Stimulated activated CD8-positive, alpha-beta memory T cell treated with anti-CD3 and anti-CD28 coated beads, Interleukin-7, amount 100 ng/mL, for 24 hours (primary cell): ENCODE measurements around the gene CPLX1.
"Not testable (repeated sequence)": the region's sequence is repeated elsewhere in the genome, so short reads cannot be mapped to it uniquely, and the experiment has no call there.

Experiments
- DNase-seq: peaks from one replicate; pipeline ENCODE4 v3.0.0-alpha.2; 2020; ENCODE audit warnings: low read depth

The CPLX1 gene

DNA sequence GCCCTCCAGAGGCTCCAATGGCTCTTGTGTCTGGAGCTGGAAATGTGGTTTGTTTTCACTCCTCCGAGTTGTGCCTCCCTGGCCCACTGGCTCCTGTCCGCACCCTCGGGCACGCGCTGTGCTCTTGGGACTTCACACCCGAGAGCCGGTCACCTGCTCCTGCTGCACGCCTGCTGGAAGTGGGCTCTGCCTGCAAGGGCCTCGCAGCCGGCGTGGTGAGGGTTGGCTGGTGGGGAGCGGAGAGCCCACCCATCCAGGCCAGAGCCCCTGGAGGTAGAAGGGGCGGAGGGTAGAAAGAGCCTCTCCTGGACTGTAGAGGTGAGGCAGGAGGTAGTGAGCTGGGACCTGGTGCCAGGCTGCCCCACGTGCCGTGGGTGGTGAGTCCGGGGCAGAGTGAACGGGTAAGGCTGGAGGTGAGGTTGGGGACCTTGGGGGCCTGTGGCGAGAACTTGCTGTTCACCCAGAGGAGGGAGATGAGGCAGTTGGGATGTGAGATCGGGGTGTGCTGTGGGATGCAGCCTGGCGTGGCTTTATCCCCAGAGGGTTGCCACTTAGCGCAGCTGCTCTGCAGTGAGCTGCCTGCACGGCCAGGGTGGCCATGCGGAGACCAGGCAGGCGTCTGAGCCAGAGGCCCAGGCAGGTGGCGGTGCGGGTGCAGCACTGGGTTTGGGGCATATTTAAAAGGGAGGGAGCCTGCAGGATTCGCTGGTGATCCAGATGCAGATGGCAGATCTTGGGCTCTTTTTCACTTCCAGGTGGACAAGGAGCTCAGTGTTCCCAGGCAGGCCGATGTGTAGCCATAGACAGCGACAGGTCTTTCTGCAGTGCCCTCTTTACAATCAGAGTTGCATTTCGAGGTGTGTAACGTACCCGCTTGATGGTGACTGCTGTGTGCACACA is 71.5 kb downstream of the CPLX1 start:
- no peak for DNase-seq

DNA sequence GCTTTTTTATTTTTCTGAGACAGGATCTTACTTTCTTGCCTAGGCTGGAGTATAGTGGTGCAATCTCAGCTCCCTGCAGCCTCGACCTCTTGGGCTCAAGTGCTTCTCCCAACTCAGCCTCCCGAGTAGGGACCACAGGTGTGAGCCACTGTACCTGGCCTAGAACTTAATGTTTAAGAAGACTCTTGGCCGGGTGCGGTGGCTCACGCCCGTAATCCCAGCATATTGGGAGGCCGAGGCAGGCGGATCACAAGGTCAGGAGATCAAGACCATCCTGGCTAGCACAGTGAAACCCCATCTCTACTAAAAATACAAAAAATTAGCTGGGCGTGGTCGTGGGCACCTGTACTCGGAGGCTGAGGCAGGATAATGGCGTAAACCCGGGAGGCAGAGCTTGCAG is 72.7 kb downstream of the CPLX1 start:
- not testable (repeated sequence) for DNase-seq

GRCh38 chr4:752196-752861 is 73.6 kb downstream of the CPLX1 start:
- DNase-seq, result no peak

DNA sequence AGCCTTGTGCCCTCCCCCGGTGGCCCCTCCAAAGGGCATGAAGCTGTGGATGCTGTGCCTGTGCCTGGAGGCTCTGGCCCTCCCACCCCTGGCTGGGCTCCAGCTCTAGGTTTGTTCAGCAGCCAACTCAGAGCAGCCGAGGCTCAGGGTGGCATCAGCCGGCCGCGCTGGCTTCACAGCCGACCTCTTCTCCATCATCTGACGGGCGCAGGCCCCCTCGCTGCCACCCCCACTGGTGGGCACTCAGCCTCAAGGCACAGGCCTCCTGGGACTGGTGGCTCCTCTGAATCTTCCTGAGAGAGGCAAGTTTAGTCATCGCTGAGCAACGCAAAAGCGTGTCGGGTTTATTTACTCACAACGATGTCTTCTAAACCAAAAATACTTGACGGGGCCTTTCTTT is 74.3 kb downstream of the CPLX1 start:
- no peak for DNase-seq

DNA sequence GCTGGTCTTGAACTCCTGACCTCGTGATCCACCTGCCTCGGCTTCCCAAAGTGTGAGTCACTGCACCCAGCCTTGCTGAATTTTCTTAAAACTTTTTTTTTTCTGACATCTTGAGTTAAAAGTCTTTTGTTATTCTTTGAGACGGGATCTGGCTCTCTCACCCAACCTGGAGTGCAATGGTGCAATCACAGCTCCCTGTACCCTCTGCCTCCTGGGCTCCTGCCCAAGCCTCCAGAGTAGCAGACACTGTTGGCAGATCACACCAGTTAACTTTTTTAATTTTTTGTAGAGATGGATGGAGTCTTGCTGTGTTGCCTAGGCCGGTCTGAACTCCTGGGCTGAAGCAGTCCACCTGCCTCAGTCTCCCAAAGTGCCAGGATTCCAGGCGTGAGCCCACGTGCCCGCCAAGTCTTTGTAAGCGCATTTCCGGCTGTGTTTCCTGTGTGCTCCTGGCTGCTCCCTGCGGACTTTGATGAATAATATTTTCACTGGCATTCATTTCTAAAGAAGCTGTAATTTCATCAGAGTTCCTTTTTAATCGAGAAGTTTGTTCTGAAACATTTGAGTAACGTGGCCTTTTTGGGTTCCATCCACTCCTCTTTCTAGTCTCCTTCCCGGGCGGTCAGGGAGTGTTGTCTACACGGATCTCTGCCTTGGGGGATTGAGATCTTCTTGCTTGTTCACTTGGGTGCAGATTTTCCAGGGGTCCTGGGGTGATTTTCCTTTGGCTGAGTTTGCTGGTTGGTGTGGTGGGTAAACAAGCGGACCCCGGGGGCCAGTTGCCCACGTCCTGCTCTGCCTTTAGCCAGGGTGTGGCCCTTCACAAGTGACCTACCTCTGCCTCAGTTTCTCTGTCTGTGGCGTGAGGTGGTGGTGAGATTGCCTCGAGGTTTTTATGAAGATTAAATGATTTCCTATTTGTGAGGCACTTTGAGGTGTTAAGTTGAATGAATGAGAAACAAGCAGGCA is 75.9 kb downstream of the CPLX1 start:
- no peak for DNase-seq

- no peak for DNase-seq
These were observed 77.5 kb downstream of the CPLX1 start for GRCh38 chr4:748461-748860.

GRCh38 chr4:747546-748170 is 78.3 kb downstream of the CPLX1 start:
- DNase-seq, result no peak

DNA sequence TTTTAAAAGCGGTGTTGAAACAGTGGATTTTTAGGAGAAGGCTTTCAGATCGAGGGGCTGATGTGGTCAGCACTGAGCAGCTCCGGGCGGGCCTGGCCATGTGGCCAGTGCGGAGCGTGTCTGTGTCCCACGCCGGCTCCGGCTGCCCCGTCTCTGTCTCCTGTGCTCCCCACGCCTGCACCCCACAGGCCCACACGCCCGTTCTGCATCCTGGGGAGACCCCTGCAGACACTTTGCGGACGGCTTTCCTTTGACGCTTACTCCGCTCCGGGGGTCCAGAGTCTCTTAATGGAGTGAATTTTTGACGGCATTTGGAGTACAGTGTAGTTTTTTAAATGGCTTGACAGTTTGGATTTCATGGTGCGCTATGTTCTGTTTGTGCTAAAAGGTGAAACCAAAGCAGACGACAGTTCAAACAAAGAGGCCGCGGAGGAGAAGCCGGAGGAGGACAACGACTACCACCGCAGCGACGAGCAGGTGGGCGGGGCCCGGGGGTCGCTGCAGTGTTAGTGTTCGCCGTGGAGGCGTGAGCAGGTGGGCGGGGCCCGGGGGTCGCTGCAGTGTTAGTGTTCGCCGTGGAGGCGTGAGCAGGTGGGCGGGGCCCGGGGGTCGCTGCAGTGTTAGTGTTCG is 81.6 kb downstream of the CPLX1 start:
- DNase-seq, result no peak

DNA sequence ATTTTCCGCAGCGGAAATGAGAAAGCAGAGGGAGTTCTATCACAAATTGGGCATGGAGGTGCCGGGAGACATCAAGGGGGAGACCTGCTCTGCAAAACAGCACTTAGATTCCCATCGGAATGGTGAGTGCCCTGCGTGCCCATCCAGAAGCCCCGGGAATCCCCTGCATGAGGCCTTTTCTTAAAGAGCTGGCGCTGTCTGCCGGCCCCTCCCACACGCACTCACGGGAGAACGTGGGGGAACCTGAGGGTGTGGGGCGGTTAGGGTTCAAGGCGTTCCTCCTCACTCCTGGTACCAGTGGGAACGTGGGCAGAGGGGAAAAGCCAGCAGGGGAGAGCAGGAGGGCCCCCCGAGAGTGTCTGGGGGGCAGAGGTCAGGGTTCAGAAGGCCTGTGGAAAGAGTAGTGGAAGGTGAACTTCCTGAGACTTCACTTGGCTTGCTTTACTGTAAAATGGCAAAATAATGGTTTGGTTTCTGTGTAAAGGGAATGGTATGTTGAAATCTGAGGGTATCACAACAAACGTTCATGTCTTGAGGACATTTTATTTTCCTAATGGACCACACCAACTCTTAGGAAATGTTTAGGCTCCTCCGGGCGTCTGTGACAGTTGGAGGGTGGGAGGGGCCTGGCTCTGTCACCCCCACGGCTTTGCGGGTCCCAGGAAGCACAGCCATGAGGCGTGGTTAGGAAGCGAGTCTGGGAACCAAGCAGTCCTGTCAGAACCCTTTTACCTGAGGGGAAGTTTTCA is 82.3 kb downstream of the CPLX1 start:
- no peak for DNase-seq

DNA sequence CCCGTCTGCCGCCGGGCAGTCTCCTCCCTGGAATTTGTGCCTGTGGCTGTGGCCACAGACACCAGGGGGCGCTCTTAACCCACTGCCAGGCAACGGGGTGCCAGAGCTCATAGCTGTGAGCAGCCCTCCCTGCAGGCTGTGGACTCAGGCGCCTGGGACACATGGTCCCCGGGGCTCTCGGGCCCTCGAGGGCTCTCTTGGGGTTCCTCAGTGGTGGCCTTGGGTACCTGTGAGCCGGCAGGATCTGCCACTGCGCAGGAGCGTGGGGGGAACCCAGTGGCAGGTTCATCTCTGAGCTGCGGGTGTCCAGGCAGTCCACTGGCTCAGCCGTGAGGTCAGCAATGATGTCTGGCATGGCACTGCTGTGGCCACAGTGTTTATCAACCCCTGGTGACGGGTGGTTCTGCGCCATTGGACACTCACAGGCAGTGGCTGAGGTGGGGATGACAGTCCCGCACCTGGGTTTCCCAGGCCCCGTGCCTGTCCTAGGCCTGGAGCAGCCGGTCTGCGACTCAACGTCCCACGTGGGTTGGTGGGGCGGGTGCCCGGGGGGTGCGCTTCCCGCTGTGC is 83.1 kb downstream of the CPLX1 start:
- peak; percentile 62 for DNase-seq

DNA sequence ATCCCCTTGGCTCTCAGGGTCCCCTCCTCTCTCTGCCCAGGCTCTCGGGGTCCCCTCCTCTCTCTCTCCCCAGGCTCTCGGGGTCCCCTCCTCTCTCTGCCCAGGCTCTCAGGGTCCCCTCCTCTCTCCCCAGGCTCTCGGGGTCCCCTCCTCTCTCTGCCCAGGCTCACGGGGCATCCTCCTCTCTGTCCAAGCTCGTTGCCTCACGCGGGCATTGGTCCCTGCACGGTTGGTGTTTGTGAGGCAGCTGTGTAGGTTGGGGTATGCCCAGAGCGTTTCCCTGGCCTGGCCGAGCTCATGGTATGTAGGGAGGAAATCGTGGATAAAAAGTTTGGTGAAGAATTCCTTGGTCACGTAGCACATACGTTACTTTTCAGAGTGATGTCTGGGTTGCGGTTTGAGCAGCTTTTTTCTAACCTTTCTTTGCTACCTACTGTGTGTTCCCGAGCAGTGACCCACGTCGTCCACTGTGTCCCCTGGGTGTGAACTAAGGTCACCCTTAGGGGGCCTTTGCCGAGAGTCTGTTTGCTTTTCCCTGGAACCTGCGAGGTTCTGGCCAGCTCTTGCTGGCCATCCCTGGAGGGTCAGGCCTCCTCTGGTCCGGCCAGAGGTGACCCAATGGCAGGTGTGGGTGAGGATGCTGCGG is 83.7 kb downstream of the CPLX1 start:
- DNase-seq, result no peak

DNA sequence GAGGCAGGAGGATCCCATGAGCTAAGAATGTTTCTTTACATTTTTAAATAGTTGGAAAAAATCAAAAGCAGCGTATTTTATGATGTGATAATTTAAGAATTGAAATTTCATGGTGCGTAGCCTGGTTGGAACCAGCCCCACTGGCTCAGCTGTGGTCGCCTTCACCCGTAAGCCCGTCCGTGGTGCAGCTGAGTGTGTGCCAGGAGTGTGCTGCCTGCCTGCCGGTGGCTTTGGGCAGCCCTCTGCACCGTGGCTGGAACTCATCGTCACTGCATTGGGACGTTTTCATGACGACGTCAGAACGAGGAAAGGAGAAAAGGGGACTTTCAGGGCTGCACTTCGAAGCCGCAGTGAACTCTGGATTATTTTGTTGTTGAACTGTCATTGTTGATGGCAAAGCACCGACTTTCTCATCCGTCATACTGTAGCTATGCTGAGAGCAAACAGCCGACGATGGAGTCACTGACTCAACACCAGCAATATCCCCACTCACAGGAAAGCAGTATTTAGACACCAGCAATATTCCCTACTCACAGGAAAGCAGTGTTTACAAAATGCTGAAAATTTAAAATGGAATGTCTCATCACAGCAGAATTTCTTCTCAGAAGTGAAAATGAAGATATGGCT is 85.2 kb downstream of the CPLX1 start:
- no peak for DNase-seq

DNA sequence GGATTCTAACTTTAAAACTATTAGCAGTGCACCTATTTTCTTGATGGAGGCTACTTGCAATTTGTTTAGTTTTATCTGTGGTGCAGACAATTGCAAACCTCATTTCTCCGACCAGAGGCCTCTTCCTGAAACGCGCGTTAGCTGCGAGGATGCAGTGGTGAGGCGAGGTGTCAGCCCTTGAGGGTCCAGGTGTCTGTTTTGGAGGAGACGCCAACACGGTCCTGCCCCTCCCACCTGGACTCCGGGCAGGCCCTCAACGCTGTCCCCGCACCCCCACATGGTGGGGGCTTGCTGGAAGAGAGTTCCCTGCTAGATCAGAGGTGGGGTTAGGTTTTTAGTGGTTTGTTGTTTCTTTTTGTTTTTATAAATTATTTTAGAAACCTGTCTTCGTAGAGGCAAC is 85.9 kb downstream of the CPLX1 start:
- no peak for DNase-seq

- DNase-seq, result no peak
These were observed 86.4 kb downstream of the CPLX1 start for GRCh38 chr4:739569-739968.

GRCh38 chr4:738781-739280 is 87.1 kb downstream of the CPLX1 start:
- DNase-seq, result no peak

GRCh38 chr4:736561-736960 is 89.4 kb downstream of the CPLX1 start:
- DNase-seq, result not testable (repeated sequence)

- no peak for DNase-seq
These were observed 90.3 kb downstream of the CPLX1 start for GRCh38 chr4:735583-735982.
